SH-SY5Y (cell line): ENCODE results near the gene CELF2.

Experiments
- GATA2 ChIP-seq: IDR thresholded peaks from 2 replicates; pipeline ENCODE4 v1.6.1; 2011; ENCODE audit warnings: mild to moderate bottlenecking, low read depth, low read length
- GATA3 ChIP-seq: IDR thresholded peaks from 2 replicates; pipeline ENCODE4 v1.6.1; 2011; ENCODE audit warnings: low read depth, mild to moderate bottlenecking, low read length, moderate library complexity

Gene CELF2

GRCh38 chr10:11076221-11076620, 58.5 kb downstream of the CELF2 start:
- TF ChIP-seq GATA3 (no peak), GATA2 (no peak)

GRCh38 chr10:11080564-11080984, 62.9 kb downstream of the CELF2 start:
- TF ChIP-seq GATA2 (no peak), GATA3 (no peak)

- TF ChIP-seq GATA3 (no peak), GATA2 (no peak)
These were observed 63.7 kb downstream of the CELF2 start for GRCh38 chr10:11081408-11081807.

GRCh38 chr10:11082526-11082925, 64.9 kb downstream of the CELF2 start:
- TF ChIP-seq GATA2 (no peak), GATA3 (no peak)

- TF ChIP-seq GATA3 (no peak), GATA2 (no peak)
These were observed 65.4 kb downstream of the CELF2 start for GRCh38 chr10:11083051-11083450.

- TF ChIP-seq GATA2: no peak
- TF ChIP-seq GATA3: no peak
These were observed 67.9 kb downstream of the CELF2 start for GRCh38 chr10:11085545-11085944.

- no peak for TF ChIP-seq GATA3
- no peak for TF ChIP-seq GATA2
These were observed 68.6 kb downstream of the CELF2 start for GRCh38 chr10:11086177-11086840.

- TF ChIP-seq GATA2: no peak
- no peak for TF ChIP-seq GATA3
These were observed 69.7 kb downstream of the CELF2 start for GRCh38 chr10:11087372-11087771.

GRCh38 chr10:11088709-11089108, 71.0 kb downstream of the CELF2 start:
- TF ChIP-seq GATA2: no peak
- no peak for TF ChIP-seq GATA3

- TF ChIP-seq GATA3: no peak
- no peak for TF ChIP-seq GATA2
These were observed 71.6 kb downstream of the CELF2 start for GRCh38 chr10:11089272-11089671.

GRCh38 chr10:11091517-11092102, 73.9 kb downstream of the CELF2 start:
- TF ChIP-seq GATA2 (no peak), GATA3 (no peak)

GRCh38 chr10:11093771-11094736, 76.4 kb downstream of the CELF2 start:
- TF ChIP-seq GATA2 (no peak), GATA3 (no peak)

GRCh38 chr10:11095374-11095801, 77.7 kb downstream of the CELF2 start:
- TF ChIP-seq GATA2 (no peak), GATA3 (no peak)

GRCh38 chr10:11096422-11096821, 78.8 kb downstream of the CELF2 start:
- no peak for TF ChIP-seq GATA3
- no peak for TF ChIP-seq GATA2
